Upper lobe of left lung (tissue), 4 donors: ENCODE results near the gene CDC42SE1.

ENCODE experiments used
- EP300 ChIP-seq, 4 donors: sonication (generic); formaldehyde crosslinking; IDR thresholded peaks; one replicate each; pipeline ENCODE4 v1.5.1; 2017; ENCODE audit warnings: antibody characterized with exemption in 4 of 4, control low read depth in 2 of 4
- POLR2A ChIP-seq, 4 donors: fragments of 450-650 bp; IDR thresholded peaks; one replicate each; pipeline ENCODE4 v1.5.1; 2016 to 2017; ENCODE audit warnings: antibody characterized with exemption in 4 of 4, mild to moderate bottlenecking in 2 of 4
- POLR2AphosphoS5 ChIP-seq, 2 donors: sonication (generic); formaldehyde crosslinking; IDR thresholded peaks; one replicate each; pipeline ENCODE4 v1.5.1; 2017; ENCODE audit warnings: antibody characterized with exemption in 2 of 2
- TF ChIP-seq, protein P1 (sequence below), 6 experiments: fragments of 450-650 bp in 4 of 6; fragments of 200-600 bp in 2 of 6; sonication (generic) in 2 of 6; IDR thresholded peaks; one replicate each; pipeline ENCODE4 v1.5.1; 2016 to 2019; ENCODE audit warnings: antibody characterized with exemption in 6 of 6

DNA sequence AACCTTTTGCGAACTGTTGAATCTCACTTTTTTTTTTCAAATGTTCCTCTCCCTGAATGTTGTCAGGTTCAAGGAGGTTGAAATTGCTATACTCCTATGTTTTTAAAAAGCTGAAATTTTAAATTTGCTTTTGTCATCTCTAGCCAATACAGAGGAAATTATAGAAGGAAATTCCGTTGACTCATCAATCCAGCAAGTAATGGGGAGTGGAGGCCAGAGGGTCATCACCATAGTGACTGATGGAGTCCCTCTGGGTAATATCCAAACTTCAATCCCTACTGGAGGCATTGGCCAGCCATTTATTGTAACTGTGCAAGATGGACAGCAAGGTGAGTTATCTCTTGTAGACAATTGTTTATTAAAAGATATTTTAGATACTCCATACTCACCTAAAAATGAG lies 47.5 kb upstream of the CDC42SE1 start:
- TF ChIP-seq, protein P1, sequence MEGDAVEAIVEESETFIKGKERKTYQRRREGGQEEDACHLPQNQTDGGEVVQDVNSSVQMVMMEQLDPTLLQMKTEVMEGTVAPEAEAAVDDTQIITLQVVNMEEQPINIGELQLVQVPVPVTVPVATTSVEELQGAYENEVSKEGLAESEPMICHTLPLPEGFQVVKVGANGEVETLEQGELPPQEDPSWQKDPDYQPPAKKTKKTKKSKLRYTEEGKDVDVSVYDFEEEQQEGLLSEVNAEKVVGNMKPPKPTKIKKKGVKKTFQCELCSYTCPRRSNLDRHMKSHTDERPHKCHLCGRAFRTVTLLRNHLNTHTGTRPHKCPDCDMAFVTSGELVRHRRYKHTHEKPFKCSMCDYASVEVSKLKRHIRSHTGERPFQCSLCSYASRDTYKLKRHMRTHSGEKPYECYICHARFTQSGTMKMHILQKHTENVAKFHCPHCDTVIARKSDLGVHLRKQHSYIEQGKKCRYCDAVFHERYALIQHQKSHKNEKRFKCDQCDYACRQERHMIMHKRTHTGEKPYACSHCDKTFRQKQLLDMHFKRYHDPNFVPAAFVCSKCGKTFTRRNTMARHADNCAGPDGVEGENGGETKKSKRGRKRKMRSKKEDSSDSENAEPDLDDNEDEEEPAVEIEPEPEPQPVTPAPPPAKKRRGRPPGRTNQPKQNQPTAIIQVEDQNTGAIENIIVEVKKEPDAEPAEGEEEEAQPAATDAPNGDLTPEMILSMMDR (IDR thresholded peaks at IDR 0.05), result no peak
- TF ChIP-seq POLR2AphosphoS5 (IDR thresholded peaks at IDR 0.05) (no peak), POLR2A (IDR thresholded peaks at IDR 0.05) (no peak), EP300 (IDR thresholded peaks at IDR 0.05) (no peak)
